ENCODE results near the gene ATP2A1.
"Not testable (repeated sequence)": the region's sequence is repeated elsewhere in the genome, so short reads cannot be mapped to it uniquely, and the experiment has no call there.

Gene ATP2A1

DNA sequence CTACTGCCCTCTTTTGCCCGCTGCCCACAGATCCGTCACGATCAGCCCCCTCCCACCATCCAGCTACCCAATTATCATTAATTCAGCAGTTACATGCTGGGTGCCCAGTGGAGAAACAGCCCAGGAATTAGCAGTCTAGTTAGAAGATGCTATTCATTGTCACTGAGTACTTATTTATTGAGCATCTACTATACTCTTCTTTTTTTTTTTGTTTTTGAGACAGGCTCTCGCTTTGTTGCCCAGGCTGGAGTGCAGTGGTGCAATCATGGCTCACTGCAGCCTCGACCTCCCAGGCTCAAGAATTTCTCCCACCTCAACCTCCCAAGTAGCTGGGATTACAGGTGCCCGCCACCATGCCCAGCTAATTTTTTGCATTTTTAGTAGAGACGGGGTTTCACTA is 61.5 kb downstream of the ATP2A1 start:
- not testable (repeated sequence) for DNase-seq

DNA sequence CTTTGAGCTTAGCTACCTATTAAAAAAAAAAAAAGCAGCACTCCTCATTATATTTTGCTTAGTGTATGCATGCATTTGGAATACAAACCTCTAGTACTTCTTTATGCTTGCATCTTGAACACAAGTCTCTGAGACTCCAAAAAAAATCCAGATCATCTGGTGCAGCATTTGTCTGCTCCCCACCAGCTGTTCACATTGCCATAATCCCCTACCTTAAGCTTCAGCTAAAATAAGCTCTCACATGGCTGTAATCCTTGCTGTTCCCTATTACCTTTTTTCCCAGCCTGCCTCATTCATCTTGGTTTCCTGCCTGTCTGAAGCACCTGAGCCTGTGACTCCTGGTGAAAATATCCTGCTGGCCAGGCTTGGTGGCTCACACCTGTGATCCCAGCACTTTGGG is 65.0 kb downstream of the ATP2A1 start:
- DNase-seq = no peak

DNA sequence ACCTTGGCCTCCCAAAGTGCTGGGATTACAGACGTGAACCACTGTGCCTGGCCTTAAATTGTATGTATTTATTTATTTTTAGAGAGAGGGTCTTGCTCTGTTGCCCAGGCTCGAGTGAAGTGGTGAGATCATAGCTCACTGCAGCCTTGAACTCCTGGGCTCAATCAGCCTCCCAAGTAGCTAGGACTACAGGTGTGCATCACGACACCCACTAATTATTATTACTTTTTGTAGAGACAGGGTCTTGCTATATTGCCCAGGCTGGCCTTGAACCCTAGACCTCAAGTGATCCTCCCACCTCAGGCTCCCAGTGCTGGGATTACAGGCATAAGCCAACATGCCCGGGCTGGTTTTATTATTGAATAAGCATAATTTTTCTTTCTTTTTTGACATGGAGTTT is 68.4 kb downstream of the ATP2A1 start:
- no peak for DNase-seq

DNA sequence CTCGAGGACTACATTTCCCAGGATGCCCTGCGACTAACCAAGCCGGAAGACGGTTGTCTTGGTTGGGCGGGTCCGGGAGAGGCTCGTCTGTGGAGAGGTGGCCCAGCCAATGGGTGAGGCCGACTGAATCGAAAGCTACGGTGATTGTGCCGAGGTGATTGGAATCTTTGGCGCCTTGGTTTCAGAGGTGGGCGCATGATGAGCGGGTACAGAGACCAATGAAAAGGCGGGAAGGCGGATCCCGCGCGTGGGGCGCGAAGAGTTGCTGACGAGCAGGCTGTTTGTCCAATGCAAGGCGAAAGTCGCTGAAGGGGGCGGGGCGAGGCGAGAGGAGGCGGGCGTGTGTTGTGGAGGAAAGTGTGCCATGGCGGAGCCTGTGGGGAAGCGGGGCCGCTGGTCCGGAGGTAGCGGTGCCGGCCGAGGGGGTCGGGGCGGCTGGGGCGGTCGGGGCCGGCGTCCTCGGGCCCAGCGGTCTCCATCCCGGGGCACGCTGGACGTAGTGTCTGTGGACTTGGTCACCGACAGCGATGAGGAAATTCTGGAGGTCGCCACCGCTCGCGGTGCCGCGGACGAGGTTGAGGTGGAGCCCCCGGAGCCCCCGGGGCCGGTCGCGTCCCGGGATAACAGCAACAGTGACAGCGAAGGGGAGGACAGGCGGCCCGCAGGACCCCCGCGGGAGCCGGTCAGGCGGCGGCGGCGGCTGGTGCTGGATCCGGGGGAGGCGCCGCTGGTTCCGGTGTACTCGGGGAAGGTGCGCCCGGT is 72.5 kb downstream of the ATP2A1 start, which contains the start of gene NFATC2IP:
NFATC2IP (plus strand) TSS at position 290 of the 762 bp plus-strand sequence; CDS start at position 365, 75 bp downstream.
- DNase-seq = peak; percentile 99

DNA sequence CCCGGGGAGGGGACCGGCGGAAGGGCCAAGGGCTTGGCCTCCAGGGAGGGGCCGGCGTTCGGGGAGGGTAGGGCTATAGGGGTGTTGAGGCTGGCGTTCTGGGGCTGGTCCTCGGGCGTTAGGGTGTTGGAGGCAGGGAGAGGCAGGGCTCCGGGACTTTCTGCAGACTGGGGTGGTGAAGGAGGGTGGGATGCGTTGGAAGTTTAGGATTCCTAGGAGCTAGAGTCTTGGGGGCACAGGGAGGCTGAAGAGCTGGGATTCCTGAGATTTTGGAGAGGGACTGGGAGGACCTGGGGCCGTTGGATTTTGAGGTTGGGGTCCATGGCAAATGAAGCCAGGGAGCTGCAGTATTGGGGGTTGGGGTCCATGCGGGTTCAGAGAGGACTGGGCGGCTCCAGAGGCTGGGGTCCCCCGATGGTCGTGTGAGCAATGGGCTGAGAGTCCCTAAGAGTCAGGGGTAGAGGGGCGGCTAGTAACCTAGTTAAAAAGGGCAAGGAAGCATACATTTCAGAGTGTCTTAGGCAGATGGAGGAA is 73.2 kb downstream of the ATP2A1 start:
- no peak for DNase-seq

All from DMS79 (cell line).